Measurements from ENCODE around the gene SLC35D3.

- TF ChIP-seq, protein P1, sequence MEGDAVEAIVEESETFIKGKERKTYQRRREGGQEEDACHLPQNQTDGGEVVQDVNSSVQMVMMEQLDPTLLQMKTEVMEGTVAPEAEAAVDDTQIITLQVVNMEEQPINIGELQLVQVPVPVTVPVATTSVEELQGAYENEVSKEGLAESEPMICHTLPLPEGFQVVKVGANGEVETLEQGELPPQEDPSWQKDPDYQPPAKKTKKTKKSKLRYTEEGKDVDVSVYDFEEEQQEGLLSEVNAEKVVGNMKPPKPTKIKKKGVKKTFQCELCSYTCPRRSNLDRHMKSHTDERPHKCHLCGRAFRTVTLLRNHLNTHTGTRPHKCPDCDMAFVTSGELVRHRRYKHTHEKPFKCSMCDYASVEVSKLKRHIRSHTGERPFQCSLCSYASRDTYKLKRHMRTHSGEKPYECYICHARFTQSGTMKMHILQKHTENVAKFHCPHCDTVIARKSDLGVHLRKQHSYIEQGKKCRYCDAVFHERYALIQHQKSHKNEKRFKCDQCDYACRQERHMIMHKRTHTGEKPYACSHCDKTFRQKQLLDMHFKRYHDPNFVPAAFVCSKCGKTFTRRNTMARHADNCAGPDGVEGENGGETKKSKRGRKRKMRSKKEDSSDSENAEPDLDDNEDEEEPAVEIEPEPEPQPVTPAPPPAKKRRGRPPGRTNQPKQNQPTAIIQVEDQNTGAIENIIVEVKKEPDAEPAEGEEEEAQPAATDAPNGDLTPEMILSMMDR (IDR thresholded peaks at IDR 0.05), result peak in 1 of 3 experiments; percentile 48
- TF ChIP-seq POLR2A (IDR thresholded peaks at IDR 0.05), result no peak
Observed at GRCh38 chr6:136967876-136968752, 46.0 kb downstream of the SLC35D3 start.
